Stimulated activated CD4-positive, alpha-beta T cell treated with anti-CD3 and anti-CD28 coated beads, Interleukin-2, amount 100 ng/mL, for 4 hours (primary cell): ENCODE measurements around the gene ANKRD33B.

Experiments used
- DNase-seq: peaks from one replicate; pipeline ENCODE4 v3.0.0-alpha.2; 2020; ENCODE audit warnings: low read depth

The ANKRD33B gene

DNA sequence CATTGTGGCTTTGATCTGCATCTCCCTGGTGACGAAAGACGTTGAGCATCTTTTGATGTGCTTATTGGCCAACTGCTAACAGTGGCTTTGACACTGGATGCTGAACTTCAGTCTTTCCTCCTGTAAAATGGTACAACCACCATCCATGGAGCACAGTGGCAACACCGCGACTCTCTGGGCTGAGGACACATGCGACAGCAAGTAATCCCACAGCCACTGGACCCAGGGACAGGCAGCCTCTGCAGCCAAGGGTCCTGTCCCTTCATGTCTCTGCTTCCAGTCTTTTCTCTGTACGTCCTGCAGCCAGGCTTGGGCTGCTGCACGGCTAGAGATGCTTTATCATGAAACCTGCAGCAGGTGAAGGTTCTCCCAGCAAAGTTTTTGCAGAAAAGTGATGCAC, 113.7 kb downstream of the ANKRD33B start:
- no peak for DNase-seq

DNA sequence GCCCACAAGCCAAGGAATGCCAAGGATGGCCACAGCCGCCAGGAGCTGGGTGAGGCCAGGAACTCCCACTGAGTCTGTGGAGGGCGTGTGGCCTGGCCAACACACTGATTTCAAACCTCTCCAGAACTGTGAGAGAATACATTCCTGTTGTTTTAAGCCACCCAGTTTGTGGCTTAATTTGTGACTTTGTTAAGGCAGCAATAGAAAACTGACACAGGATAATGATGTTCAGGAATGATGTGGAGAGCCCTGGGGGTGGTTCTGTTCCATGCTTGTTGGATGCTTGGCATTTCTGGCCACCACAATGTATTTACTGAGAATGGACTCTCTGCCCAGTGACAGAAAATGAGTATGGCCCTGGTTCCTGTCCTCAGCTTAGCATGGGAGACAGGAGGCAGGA, 114.4 kb downstream of the ANKRD33B start:
- DNase-seq = no peak

DNA sequence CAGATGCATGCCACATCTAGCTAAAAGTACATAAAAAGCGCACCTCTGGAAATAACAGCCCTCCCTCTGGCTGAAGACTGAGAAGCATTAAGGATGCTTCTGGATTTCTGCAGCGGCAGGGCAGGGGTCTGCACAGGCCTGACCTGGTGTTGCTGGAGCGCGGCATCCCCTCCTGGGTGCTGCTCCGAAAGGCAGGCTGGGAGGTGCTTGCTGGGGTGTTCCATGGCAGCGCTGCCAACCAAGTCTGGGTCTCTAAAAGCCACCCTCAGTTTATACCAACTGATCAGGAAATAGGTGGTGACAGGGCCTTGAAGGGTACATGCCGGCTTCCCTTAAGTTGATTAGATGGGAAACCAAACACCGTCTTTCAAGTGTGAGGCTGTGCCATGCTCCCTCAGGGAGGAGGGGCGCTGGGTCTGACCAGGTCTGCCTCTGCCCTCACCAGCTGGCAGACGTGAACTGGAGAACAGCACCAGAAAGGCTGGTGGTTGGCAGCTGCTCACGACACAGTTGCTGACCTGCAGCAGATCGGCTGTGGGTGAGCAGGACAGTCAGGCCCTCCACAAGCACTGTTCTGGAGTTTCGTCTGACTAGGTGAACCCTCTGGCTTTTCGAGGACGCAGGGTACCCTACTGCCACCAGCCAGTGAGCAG, 115.6 kb downstream of the ANKRD33B start:
- DNase-seq = no peak

DNA sequence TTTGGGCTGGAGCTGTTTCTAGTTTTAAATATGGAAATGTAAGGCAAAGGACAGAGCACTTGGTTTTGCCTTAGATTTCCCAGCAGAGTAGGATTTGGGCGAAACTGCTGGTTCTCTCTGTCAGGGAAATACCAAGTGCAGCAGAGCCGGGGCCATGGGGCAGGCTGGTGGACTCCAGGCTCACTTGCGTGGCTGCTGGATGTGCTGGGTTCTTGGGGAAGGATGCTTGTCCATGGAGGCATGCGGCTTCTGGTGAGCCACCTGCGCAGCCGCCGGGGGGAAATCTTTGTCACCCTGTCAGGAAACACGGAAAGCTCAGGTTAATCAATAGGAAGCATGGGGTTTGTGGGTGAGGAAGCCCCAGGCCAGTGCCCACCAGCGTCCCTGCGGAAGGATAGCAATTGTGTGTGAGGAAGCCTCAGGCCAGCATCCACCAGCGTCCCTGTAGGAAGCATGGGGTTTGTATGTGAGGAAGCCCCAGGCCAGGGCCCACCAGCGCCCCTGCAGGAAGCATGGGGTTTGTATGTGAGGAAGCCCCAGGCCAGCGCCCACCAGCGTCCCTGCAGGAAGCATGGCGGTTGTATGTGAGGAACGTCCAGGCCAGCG, 117.1 kb downstream of the ANKRD33B start:
- no peak for DNase-seq

DNA sequence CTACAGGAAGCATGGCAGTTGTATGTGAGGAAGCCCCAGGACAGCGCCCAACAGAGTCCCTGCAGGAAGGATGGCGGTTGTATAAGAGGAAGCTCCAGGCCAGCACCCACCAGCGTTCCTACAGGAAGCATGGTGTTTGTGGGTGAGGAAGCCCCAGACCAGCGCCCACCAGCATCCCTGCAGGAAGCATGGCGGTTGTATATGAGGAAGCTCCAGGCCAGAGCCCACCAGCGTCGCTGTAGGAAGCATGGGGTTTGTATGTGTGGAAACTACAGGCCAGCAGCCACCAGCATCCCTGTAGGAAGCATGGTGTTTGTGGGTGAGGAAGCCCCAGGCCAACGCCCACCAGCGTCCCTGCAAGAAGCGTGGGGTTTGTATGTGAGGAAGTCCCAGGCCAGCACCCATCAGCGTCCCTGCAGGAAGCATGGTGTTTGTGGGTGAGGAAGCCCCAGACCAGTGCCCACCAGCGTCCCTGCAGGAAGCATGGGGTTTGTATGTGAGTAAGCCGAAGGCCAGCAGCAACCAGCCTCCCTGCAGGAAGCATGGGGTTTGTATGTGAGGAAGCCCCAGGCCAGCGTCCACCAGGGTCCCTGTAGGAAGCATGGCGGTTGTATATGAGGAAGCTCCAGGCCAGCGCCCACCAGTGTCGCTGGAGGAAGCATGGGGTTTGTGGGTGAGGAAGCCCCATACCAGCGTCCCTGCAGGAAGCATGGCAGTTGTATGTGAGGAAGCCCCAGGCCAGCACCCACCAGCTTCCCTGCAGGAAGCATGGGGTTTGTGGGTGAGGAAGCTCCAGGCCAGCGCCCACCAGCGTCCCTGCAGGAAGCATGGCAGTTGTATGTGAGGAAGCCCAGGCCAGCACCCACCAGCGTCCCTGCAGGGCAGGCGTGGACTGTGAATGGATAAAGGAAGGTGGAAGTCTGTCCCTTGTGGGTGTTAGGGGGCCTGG, 118.1 kb downstream of the ANKRD33B start:
- no peak for DNase-seq

DNA sequence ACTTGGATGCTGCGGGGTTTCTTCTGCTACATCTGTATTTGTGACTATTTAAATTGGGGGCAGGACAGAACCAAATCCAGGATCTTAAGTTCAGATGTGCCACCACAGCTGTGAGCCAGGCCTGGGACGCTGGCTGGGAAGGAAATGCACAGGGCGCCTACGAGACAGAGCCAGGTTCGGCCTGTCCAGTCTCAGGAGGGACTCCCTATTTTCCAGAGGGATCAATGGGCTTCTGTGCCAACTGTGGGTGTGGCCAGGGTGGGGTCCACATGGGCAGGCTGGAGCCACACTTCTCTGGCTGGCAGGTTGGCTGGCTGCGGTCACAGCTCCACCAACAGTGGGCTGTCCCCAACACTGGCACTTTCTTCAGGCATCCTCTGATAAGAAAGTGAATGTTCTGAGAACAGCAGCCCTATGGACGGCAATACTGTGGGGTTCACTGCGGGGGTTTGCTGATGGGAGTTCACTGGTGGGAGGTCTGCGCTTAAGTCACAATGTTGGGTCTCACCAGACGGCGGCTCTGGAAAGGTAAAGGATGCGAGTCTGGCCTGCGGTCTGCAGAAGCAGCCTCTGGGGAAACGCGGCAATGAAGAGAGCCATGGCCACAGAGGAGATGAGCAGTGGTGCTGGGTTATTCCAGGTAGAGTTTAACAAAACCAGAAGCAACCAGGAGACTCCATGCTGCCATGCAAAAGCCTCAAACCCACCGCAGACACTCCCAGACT, 119.1 kb downstream of the ANKRD33B start:
- DNase-seq = no peak

DNA sequence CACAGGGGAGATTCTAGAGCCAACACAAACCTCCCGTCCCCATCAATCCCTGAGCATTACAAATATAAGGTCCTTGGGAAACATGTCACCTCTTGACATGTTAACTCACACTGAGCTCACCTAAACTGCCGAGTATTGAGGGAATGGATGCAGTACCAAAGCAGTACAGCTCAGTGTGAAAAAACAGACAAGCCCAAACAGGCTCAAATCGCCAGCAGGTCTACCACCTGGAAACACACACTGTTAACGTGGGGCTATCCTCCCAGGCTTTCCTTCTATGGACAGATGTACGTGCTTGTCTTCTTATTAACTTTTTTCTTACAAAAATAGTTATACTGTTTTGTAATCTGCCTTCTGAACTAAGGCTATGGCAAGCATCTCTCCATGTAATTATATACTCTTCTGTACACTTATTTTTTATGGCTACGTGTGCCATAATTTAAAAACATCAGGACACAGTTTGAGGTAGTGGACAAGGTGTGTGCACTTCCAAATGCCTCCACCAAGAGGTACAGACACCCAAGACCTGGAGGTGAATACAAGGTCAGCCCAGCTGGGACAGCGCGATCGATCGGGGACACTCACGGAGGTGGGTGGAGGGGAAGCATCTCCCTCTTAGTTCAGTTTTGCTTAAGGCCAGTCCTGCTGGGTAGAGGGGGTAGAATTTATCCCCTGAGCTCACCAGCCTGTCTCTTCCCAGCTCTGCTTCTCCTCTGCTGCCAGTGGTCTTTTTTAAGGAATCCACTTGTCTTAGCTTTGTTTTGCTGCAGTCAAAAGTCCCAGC, 120.6 kb downstream of the ANKRD33B start:
- no peak for DNase-seq

DNA sequence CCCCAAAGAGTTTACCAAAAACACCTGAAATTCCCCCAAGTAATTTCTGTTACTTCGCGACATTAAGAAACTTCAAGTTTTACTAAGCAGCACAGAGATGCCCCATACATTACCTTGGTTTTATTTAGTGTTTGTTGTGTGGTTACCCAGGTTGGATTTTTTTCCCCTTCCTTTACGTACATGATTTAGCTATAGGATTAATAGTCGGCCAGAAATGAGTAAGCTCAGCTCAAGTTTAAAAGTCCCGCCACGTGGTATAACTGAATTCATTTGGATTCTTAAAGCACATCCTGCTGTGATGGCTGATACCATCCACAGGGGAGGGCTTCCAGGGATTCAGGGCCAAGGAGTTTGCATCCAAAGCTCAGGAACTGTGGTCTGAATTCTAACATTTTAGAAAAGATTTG, 121.2 kb downstream of the ANKRD33B start:
- DNase-seq = no peak

DNA sequence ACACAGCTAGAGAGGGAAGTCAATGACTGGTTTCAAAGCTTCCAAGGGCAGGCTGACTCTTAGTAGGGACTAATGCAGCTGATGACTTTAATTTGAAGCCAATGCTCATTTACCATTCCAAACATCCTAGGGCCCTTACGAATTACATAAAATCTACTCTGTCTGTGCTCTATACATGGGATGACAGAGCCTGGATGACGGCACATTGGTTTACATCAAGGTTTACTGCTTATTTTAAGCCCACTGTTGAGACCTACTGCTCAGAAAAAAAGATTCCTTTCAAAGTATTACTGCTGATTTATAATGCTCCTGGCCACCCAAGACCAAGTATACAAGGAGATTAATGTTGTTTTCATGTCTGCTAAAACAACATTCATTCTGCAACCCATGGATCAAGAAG, 123.0 kb downstream of the ANKRD33B start:
- DNase-seq = no peak

DNA sequence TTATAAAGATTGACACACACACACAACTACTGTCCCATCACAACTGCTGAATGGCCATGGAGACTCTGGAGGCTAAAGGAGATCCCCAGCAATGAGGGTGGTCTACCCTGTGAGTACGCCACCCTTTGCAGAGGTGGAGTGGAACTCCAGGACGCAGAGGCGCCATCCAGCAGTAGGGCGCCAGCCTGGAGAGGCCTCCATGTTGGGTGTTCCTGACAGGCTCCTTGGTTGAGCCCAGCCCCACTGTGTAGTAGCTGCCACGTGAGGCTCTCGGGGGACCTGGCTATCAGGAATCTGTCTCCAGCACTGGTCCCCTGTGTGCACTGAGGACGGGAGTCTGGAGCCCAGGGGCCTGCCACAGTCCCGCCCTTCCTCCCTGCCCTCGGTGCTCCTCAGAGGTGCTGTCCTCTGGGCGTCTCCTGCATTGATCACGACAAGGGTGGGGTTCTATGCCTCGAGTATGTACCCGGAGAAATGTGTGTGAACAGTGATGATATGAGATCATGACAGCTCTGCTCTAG, 124.8 kb downstream of the ANKRD33B start:
- DNase-seq = no peak

DNA sequence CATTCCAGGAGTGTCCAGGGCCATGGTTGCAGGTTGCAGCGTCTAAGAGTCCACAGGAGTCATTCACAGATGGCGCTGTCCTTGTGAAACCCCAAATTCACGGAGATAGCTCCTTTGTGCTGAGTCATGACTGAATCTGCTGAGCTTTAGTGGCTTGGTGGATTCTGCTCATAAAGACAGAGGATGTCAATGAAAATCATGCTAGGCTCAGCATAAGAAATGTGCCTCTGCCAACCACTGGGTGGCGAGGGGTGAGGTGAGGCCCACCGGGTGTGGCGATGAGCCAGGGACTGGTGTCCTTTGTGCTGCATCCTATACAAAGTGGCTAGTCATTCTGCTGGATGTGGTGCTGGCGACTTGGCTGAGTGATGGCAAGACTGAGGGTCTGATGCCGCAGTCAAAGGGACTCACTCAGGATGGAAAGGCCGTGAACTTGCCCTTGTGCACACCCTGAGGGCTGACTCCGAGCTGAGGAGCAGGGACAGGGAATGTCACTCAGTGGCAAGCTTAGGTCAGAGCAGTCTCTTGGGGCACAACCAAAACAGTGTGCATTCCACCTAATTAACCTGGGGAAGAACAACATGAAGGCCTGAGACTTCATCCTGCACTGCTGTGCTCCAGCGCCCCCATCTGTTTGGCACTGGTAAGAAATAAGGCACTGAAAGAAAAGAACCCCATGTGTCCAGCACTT, 125.7 kb downstream of the ANKRD33B start:
- no peak for DNase-seq

DNA sequence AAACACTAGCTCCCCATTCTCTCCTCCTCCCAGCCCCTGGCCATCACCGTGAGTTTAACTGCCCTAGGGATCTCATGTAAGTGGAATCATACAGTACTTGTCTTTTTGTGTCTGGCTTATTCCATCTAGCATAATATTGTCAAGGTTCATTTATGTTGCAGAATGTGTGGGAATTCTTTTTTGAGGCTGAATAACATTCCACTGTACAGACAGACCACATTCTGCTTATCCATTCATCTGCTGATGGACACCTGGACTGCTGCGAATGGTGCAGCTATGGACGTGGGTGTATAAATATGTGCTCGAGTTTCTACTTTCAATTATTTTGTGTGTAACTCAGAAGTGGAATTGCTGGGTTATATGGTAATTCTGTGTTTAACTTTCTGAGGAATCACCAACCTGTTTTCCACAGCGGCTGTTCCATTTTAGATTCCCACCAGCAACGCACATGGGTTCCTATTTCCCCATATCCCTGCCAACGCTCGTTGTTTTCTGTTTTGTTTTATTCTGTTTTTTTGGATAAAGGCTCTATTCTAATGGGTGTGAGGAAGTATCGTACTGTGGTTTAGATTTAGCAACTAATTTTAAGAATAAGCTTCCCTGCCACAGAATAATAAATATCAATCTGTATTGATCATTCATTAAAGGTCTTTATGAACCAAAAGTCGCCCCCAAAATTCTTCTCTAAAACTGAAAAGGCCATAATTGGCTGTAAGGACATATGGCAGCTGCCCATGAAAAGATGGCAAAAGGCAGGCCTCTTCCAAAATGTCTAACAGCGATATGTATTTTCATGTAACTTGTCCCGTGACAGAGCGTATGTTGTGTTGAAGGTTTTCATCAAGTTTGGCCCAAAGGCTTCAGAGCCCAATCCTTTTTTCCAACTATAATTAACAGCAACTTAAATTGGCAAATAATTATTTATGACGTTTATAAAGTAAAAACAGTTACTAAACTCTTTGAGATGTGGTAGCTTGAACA, 126.9 kb downstream of the ANKRD33B start:
- no peak for DNase-seq

DNA sequence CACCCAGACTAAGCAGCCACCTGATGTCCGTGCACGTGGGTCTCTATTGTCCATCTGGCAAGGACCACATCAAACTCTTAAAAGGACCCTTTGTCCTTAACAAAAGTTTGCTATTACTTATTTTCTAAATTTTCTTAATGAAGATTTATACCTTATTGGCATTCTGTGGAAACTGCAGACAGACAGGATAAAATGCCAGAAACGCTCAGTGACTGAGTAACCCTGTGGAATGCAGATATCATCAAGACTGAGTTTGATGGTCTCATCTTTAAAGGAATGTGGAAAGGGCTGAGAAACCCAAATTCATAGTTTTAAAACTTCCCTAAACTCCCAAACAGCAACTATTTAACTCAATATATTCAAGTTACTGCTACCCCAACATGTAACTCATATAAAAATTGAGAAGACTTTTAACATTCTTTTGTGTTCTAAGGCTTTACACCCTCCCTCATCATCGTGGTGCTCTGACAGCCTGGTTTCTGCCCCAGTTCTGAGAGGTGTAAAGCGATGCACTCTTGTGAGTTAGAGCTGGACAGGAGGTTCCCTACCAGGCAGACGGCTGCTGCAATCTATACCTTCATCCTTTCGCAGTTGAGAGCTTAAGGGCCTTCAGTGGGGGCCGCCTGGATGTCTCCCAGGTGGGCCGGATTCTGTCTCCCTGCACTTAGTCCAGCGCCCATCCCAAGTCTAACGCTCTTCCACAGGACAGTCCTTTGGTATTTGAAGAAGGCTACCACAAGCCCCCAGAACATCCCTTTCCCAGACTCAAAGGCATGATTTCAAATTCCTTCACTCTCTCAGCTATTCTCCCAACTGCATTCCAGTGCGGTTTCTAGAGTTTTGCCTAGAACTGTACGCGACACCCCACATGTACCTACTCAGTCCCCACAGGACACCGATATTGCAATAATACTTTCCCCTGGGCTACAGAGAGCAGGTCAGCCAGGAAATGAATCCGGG, 128.2 kb downstream of the ANKRD33B start:
- no peak for DNase-seq

DNA sequence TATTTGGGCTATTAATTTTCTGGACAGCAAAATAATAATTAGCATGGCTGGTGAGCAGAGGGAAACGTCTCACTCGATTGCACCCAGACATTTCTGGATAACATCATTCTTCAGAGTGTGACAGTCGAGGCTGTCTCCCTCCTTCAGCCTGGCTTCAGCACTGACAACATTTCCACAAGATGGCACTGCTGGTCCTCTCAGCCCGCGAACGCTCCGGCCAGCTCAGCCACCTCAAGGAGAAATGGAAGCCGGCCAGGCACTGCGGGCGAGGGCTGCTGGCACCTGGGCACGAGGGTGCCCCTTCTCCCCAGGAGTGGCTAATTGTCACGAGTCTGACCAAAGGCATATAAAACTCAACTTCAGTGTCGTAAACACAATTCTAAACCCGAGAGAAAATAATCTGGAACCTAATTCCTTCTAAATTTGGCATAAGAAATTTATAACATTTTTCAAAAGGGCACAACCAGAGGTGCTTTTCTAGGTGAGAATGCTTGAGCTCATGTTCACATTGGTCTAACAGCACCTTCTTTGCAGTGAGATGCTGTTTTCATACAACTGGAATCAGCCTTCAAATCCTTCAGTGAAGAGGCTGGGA, 131.3 kb downstream of the ANKRD33B start:
- no peak for DNase-seq

DNA sequence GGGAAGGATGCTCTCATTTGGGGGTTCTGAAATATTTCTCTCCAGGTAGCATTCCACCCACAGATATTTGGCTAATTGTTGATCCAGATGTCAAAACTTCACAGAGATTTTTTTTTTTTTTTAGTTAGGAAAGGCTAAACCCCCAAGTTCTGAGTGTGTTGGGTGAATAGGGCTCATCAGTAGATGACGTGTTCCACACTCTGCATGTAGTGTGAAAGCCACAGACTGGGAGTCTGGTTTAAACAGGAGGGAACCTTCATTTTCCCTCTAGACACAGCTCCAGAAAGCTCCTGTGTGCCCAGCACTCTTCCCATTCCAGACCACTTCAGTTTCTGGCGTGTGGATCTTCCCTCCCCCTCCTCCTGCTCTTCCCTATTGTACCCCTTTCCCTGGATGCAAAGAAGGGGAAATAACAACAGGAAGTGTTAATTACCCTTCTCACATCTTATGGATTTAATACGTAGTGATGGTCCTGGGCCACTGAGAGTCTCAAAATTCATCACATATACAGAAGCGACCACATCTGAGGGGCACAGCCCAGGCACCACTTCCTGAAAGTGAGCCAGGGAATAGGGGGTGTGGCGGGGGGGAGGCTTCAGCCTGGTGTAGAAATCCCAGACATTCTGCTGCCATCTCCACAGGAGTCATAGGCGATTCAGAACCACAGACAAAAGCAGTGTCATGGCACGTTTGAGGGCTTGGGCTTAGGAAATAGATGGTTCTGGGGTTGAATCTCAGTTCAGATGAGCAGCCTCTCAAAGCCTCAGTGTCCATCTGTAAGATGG, 132.1 kb downstream of the ANKRD33B start:
- no peak for DNase-seq

DNA sequence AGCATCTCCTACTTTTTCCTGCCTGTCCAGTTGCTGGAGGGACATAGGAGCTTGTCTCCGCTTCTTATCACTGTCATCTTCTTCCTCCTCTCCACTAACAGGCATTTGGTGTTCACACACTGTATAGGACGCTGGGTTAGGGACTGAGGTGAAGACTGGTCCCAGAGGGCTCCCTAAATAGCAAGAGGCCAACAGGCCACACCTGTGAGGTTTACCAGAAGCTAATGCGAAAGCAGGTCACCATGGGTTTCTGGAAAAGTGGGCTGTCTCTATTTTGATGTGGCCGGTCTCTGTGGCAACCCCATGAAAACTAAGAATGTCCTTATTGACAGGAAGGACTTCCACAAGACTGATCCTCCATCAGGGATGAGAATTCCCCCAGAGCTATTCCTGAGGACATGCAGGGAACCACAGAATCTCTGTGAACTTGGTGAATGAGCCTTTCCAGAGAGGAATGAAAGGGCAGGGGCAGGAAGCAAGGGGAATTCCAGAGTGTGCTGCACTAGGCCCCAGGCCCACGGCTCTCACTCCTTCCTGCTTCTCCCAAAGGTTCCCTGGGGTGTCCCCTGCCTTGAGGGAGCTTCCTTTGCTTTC, 135.5 kb downstream of the ANKRD33B start:
- no peak for DNase-seq

DNA sequence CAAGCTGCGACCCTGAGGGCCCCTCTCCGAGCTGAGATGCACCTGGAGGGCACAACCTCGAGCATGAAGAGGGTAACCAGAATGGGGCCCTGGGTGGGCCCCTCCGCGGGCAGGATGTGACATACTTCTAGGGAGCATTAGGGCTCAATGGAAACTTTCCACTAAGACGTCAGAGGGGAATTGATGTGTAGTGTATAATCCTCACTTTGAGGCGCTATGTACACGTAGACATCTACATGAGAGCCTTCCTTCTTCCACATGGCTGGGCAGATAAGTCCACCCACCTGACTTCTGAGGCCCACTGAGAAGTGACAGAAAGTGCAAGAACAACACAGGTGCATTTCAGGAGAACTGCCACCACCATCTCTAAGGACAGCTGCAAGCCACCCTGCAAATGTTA, 136.1 kb downstream of the ANKRD33B start:
- no peak for DNase-seq
